ENCODE measurements around the gene PCCA. TPM values are rescaled to one million over a fixed set of nuclear protein-coding genes. Genes with fewer than 3 reads are reported as not detected.

PCCA gene
- polyA plus RNA-seq, 1 of the 3 experiments (the other 2 are of a cell fraction): 7.3 TPM

DNA sequence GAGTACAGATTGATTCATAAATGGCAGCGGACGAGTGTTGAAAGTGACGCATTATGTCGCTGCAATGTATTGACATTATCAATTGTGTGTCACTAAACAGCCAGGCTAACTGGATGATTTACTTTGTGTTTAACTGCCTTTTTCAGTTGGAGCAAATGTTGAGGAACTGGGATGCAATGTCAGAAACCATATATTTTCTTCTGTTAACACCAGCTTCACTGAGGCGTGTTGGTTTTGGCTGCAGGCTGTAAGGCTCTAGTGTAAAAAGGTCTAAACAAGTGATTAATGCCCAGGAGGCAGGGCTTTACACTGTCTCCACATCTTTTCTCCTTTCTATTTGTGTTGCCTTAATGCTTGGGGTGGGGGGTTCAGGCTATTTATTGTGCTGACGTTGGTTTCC lies 419.6 kb downstream of the PCCA start:
- ChIA-PET CTCF (interaction anchor here (1.1 to 2.0 kb wide), 2 partner anchors 23 to 852 kb away, joined by 3 to 5 read pairs; no protein-coding TSS in a partner anchor), POLR2A (no interaction called here)
- Histone ChIP-seq H3K4me2 (no peak overlapping the region), H3K79me2 (ENCODE audit: insufficient read depth) (no peaks in the 10 kb centered on the region), H3K9me3 (no peaks in the 10 kb centered on the region), H3F3A (replicated peaks; ENCODE audit: insufficient read depth) (no peaks in the 10 kb centered on the region), H3K4me3 (ENCODE audit: low read depth in 2 of 2, low read length in 1 of 2) (no peak overlapping the region), H3K9ac (no peak overlapping the region), H3K27ac (ENCODE audit: low read depth in 2 of 2, low read length in 1 of 2) (no peak overlapping the region), H3K27me3 (ENCODE audit: insufficient read depth) (no peaks in the 10 kb centered on the region), H3K36me3 (replicated peaks in 1 of 2; ENCODE audit: control insufficient read depth in 1 of 2, insufficient read depth in 2 of 2, low read length in 1 of 2) (no peaks in the 10 kb centered on the region), H2AFZ (ENCODE audit: low read depth) (no peak overlapping the region), H3K9me2 (no peaks in the 10 kb centered on the region), H4K20me1 (ENCODE audit: insufficient read depth) (no peaks in the 10 kb centered on the region), H3K4me1 (ENCODE audit: control insufficient read depth in 1 of 2, insufficient read depth in 2 of 2, low read depth in 1 of 2, low read length in 1 of 2) (peaks cover 4 to 17% of the 10 kb centered on the region in 2 experiments; a peak in 3 of 4 replicates)
- DNase-seq: no peak
- WGBS (ENCODE audit: low lambda C conversion rate): 99% methylated on average over 6 of the region's 6 CpGs
- TF ChIP-seq TCF12 (IDR thresholded peaks at IDR 0.05) (no peak), FOXJ3 (CRISPR knock-in tag; IDR thresholded peaks at IDR 0.05) (no peak), GATA2 (CRISPR knock-in tag; IDR thresholded peaks at IDR 0.05) (no peak), ELF1 (IDR thresholded peaks at IDR 0.05) (no peak), SMC3 (IDR thresholded peaks at IDR 0.05; ENCODE audit: low read depth, low read length) (no peak)
- TF ChIP-seq, protein P1, sequence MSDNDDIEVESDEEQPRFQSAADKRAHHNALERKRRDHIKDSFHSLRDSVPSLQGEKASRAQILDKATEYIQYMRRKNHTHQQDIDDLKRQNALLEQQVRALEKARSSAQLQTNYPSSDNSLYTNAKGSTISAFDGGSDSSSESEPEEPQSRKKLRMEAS (IDR thresholded peaks at IDR 0.05; ENCODE audit: low read depth): no peak
- TF ChIP-seq, protein P2, sequence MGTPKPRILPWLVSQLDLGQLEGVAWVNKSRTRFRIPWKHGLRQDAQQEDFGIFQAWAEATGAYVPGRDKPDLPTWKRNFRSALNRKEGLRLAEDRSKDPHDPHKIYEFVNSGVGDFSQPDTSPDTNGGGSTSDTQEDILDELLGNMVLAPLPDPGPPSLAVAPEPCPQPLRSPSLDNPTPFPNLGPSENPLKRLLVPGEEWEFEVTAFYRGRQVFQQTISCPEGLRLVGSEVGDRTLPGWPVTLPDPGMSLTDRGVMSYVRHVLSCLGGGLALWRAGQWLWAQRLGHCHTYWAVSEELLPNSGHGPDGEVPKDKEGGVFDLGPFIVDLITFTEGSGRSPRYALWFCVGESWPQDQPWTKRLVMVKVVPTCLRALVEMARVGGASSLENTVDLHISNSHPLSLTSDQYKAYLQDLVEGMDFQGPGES (IDR thresholded peaks at IDR 0.05; ENCODE audit: low read depth, low read length): no peak
- TF ChIP-seq, protein P3, sequence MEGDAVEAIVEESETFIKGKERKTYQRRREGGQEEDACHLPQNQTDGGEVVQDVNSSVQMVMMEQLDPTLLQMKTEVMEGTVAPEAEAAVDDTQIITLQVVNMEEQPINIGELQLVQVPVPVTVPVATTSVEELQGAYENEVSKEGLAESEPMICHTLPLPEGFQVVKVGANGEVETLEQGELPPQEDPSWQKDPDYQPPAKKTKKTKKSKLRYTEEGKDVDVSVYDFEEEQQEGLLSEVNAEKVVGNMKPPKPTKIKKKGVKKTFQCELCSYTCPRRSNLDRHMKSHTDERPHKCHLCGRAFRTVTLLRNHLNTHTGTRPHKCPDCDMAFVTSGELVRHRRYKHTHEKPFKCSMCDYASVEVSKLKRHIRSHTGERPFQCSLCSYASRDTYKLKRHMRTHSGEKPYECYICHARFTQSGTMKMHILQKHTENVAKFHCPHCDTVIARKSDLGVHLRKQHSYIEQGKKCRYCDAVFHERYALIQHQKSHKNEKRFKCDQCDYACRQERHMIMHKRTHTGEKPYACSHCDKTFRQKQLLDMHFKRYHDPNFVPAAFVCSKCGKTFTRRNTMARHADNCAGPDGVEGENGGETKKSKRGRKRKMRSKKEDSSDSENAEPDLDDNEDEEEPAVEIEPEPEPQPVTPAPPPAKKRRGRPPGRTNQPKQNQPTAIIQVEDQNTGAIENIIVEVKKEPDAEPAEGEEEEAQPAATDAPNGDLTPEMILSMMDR (IDR thresholded peaks at IDR 0.05): no peak

DNA sequence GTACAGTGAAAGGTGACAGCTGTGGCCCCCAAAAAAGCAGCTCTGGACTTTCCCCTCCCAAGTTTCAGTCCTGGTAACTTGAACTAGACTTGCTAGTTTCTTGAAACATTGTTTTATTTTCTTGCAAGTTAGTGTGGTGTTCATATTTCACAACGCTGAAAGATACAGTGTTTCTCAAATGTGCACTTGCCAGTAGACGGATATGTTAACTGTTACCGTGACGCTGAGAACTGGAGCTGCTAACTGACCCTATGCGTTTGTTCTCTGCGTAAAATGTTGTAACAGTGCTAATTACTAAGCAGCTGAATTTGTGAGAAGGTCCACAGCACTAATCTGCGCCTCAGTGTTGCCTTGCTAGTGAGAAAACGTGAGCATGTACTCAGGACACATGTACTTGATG lies 420.1 kb downstream of the PCCA start:
- POLR2A ChIA-PET: no interaction called here
- no peaks in the 10 kb centered on the region for H3K27me3 ChIP-seq (ENCODE audit: insufficient read depth)
- no peak overlapping the region for H3K4me3 ChIP-seq (ENCODE audit: low read depth in 2 of 2, low read length in 1 of 2)
- no peaks in the 10 kb centered on the region for H3K9me2 ChIP-seq
- CTCF ChIA-PET: interaction anchor here (1.1 to 2.4 kb wide), 3 partner anchors 10 to 853 kb away, joined by 3 to 8 read pairs (median 5); no protein-coding TSS in a partner anchor
- H3K4me1 ChIP-seq (ENCODE audit: control insufficient read depth in 1 of 2, insufficient read depth in 2 of 2, low read depth in 1 of 2, low read length in 1 of 2): peaks cover 6 to 17% of the 10 kb centered on the region in 2 experiments; a peak in 3 of 4 replicates
- no peak for DNase-seq
- no peaks in the 10 kb centered on the region for H3F3A ChIP-seq (replicated peaks; ENCODE audit: insufficient read depth)
- no peaks in the 10 kb centered on the region for H3K9me3 ChIP-seq
- 97% methylated on average over 8 of the region's 8 CpGs for WGBS (ENCODE audit: low lambda C conversion rate)
- H3K79me2 ChIP-seq (ENCODE audit: insufficient read depth): no peaks in the 10 kb centered on the region
- H2AFZ ChIP-seq (ENCODE audit: low read depth): no peak overlapping the region
- no peaks in the 10 kb centered on the region for H4K20me1 ChIP-seq (ENCODE audit: insufficient read depth)
- H3K4me2 ChIP-seq: no peak overlapping the region
- no peak for TF ChIP-seq RAD21 (IDR thresholded peaks at IDR 0.05; ENCODE audit: low read length)
- no peak for TF ChIP-seq NRF1 (IDR thresholded peaks at IDR 0.05; ENCODE audit: low read depth, low read length)
- TF ChIP-seq RXRA (IDR thresholded peaks at IDR 0.05; ENCODE audit: borderline replicate concordance, low read depth): no peak
- no peak for TF ChIP-seq TEAD4 (IDR thresholded peaks at IDR 0.05; ENCODE audit: borderline replicate concordance, insufficient read depth)
- no peak for TF ChIP-seq TCF12 (IDR thresholded peaks at IDR 0.05)
- TF ChIP-seq FOXJ3 (CRISPR knock-in tag; IDR thresholded peaks at IDR 0.05): no peak
- no peak for TF ChIP-seq JUND (IDR thresholded peaks at IDR 0.05)
- TF ChIP-seq RCOR1 (IDR thresholded peaks at IDR 0.05; ENCODE audit: low read length): no peak
- TF ChIP-seq, protein P4, sequence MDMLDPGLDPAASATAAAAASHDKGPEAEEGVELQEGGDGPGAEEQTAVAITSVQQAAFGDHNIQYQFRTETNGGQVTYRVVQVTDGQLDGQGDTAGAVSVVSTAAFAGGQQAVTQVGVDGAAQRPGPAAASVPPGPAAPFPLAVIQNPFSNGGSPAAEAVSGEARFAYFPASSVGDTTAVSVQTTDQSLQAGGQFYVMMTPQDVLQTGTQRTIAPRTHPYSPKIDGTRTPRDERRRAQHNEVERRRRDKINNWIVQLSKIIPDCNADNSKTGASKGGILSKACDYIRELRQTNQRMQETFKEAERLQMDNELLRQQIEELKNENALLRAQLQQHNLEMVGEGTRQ (IDR thresholded peaks at IDR 0.05; ENCODE audit: borderline replicate concordance, low read depth, low read length): no peak
- no peak overlapping the region for H3K27ac ChIP-seq (ENCODE audit: low read depth in 2 of 2, low read length in 1 of 2)
- no peaks in the 10 kb centered on the region for H3K36me3 ChIP-seq (replicated peaks in 1 of 2; ENCODE audit: control insufficient read depth in 1 of 2, insufficient read depth in 2 of 2, low read length in 1 of 2)
- H3K9ac ChIP-seq: no peak overlapping the region
